Activated CD8-positive, alpha-beta T cell treated with anti-CD3 and anti-CD28 coated beads for 36 hours (primary cell): ENCODE data around the gene SHMT2. TPM values are rescaled to one million over a fixed set of nuclear protein-coding genes. Genes with fewer than 3 reads are reported as not detected.

Experiments used
- ATAC-seq: fragments of 200-7000 bp; cut with Tn5 transposase; one replicate; pipeline ENCODE4 v1.10.0; 2021; ENCODE audit warnings: mild to moderate bottlenecking, moderate library complexity
- CTCF ChIA-PET: fragments of 350-600 bp; sonication (Branson Sonifier 250); formaldehyde crosslinking; loops from one replicate; lab custom pipeline; 2021; ENCODE audit warnings: antibody characterized with exemption; lab: Charles Lee
- POLR2A ChIA-PET: fragments of 350-600 bp; sonication (Branson Sonifier 250); formaldehyde crosslinking; loops from one replicate; lab custom pipeline; 2021; ENCODE audit warnings: antibody characterized with exemption; lab: Charles Lee
- DNase-seq: peaks from one replicate; pipeline ENCODE4 v3.0.0-alpha.2; 2020
- H3K27ac Mint-ChIP-seq: one replicate; pipeline ENCODE4 v1.8.0; 2021; ENCODE audit warnings: mild to moderate bottlenecking, mixed read lengths
- H3K27me3 Mint-ChIP-seq: one replicate; pipeline ENCODE4 v1.8.0; 2021; ENCODE audit warnings: mixed read lengths
- H3K36me3 Mint-ChIP-seq: one replicate; pipeline ENCODE4 v1.8.0; 2021; ENCODE audit warnings: low read depth, mixed read lengths
- H3K4me1 Mint-ChIP-seq: one replicate; pipeline ENCODE4 v1.8.0; 2021; ENCODE audit warnings: low read depth, mixed read lengths
- H3K4me3 Mint-ChIP-seq: one replicate; pipeline ENCODE4 v1.8.0; 2021; ENCODE audit warnings: mild to moderate bottlenecking, moderate library complexity, mixed read lengths
- H3K9me3 Mint-ChIP-seq: one replicate; pipeline ENCODE4 v1.8.0; 2021; ENCODE audit warnings: mixed read lengths
- CTCF ChIP-seq: fragments of 200-600 bp; IDR thresholded peaks from one replicate; pipeline ENCODE4 v1.8.0; 2022; ENCODE audit warnings: antibody characterized with exemption, mild to moderate bottlenecking
- intact Hi-C: fragments of 100-400 bp; cut with micrococcal nuclease; formaldehyde crosslinking; loops from one replicate; pipeline ENCODE4 v1.10.0; 2022
- total RNA-seq, 2 experiments: library from RNA; stranded (reverse); gene quantifications; one replicate each; pipeline ENCODE4 v1.2.3, GENCODE V29; 2021

Gene SHMT2
- total RNA-seq, 2 experiments from 2014 or later: 480 to 529 TPM

- peaks cover 8% of the 10 kb centered on the region for H3K36me3 Mint-ChIP-seq
- ChIA-PET CTCF (interaction anchor here (0.9 to 13.6 kb wide), 5 partner anchors 9 to 234 kb away, joined by 3 to 431 read pairs (median 4); partner anchors contain the start of gene NXPH4), POLR2A (interaction anchor here (0.9 to 12.7 kb wide), 3 partner anchors 11 to 237 kb away, joined by 3 to 238 read pairs (median 4); a partner anchor contains a TSS)
- H3K4me1 Mint-ChIP-seq: peaks cover 64% of the 10 kb centered on the region
- TF ChIP-seq CTCF: peak; percentile 72
- H3K27ac Mint-ChIP-seq: no peak overlapping the region
- no peaks in the 10 kb centered on the region for H3K9me3 Mint-ChIP-seq
- H3K4me3 Mint-ChIP-seq: peak overlapping the region; percentile 53
- intact Hi-C loops: no loop called here
- ATAC-seq: peak; percentile 26
- peaks cover 61% of the 10 kb centered on the region for H3K27me3 Mint-ChIP-seq
- DNase-seq: peak; percentile 76
Measured at GRCh38 chr12:57224973-57225679, 4.4 kb upstream of the SHMT2 start.

DNA sequence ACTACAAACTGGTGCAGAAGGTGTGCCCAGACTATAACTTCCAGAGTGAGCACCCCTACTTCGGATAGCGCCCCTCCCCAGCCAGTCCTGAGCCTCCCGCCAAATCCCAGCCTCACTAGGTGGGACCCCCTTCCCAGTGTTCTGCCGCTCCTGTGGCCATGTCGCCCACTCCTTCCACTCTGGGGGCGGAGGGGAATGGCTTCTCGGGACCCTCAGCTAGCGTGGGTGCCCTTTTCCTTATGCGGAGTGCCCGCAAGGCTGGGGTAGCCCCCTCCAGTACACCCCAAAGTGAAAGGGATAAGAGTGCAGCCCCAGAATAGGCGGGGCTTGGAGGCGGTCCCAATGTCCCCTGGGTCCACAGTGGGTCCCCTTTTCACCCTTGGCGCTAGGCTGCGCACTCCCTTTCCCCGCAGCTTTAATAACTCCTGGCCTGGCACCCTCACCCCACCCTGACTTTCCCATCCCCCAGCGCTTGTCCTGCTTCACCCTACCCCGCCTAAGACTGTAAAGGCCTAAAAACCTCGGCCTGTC lies 3.8 kb upstream of the SHMT2 start:
- ChIA-PET CTCF (interaction anchor here (0.9 to 13.6 kb wide), 4 partner anchors 9 to 233 kb away, joined by 3 to 431 read pairs (median 112); partner anchors contain the start of genes GLI1, NXPH4 and STAT6), POLR2A (interaction anchor here (0.6 to 12.7 kb wide), 4 partner anchors 12 to 261 kb away, joined by 3 to 238 read pairs (median 4); a partner anchor contains a TSS)
- no peak for DNase-seq
- H3K4me1 Mint-ChIP-seq: peaks cover 67% of the 10 kb centered on the region
- ATAC-seq: no peak
- intact Hi-C loops: no loop called here
- H3K4me3 Mint-ChIP-seq: peak overlapping the region; percentile 53
- peak overlapping the region; percentile 40 for H3K27ac Mint-ChIP-seq
- TF ChIP-seq CTCF: no peak
- H3K36me3 Mint-ChIP-seq: peaks cover 15% of the 10 kb centered on the region
- peaks cover 58% of the 10 kb centered on the region for H3K27me3 Mint-ChIP-seq
- no peaks in the 10 kb centered on the region for H3K9me3 Mint-ChIP-seq

DNA sequence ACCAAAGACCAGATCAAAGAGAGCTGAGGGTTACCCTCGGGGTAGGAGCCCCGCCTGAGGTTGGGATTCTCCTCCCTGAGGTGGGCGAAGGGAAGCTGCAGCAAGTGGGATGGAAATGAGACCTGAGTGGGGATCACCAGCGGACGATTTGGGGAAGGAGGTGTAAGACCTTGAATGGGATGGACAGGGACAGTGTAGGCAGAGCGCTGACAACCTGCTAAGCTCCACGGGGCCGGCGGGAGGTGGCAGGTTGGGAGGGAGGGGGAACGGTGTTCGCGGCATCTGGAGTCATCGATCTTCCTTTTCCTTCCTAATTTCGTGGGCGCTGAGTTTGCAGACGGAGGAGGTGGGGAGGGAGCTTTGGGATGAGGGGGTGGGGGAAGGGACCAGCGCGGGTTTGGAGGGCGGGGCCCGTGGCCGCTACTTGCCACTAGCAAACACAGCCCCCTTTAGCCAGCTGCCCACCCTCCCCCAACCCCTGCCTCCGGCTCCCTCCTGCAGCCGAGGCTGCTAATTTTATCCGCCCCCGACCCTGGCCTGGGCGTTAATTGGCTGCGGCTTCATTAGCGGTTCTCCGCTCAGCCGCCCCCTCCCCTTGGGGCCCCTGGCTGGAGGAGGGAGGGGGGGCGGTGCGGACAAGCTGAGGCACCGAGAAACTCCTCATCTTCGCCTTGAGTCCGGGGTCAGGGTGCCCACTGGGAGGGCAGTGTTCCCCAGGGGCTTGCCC lies 2.8 kb upstream of the SHMT2 start:
- peaks cover 66% of the 10 kb centered on the region for H3K4me1 Mint-ChIP-seq
- H3K4me3 Mint-ChIP-seq: peak overlapping the region; percentile 35

More for the DNA sequence above, 2.8 kb upstream of the SHMT2 start:
- Mint-ChIP-seq H3K27me3 (peaks cover 48% of the 10 kb centered on the region), H3K36me3 (peaks cover 25% of the 10 kb centered on the region), H3K27ac (no peak overlapping the region), H3K9me3 (no peaks in the 10 kb centered on the region)
- TF ChIP-seq CTCF: no peak
- intact Hi-C loops: no loop called here
- CTCF ChIA-PET: interaction anchor here (0.7 to 13.6 kb wide), 6 partner anchors 10 to 239 kb away, joined by 3 to 431 read pairs (median 8); partner anchors contain the start of genes GLI1, NXPH4 and STAT6
- no peak for ATAC-seq
- POLR2A ChIA-PET: interaction anchor here (0.6 to 12.7 kb wide), 5 partner anchors 11 to 260 kb away, joined by 3 to 238 read pairs (median 3); a partner anchor contains a TSS
- no peak for DNase-seq
